HG03196 (cell line): ENCODE data around the gene CCDC83.
"Not testable (repeated sequence)": the region's sequence is repeated elsewhere in the genome, so short reads cannot be mapped to it uniquely, and the experiment has no call there.

Source experiments
- ATAC-seq: cut with Tn5 transposase; IDR thresholded peaks from one replicate; pipeline ENCODE4 v1.9.1; 2021; ENCODE audit not compliant: unreplicated experiment

Gene CCDC83

DNA sequence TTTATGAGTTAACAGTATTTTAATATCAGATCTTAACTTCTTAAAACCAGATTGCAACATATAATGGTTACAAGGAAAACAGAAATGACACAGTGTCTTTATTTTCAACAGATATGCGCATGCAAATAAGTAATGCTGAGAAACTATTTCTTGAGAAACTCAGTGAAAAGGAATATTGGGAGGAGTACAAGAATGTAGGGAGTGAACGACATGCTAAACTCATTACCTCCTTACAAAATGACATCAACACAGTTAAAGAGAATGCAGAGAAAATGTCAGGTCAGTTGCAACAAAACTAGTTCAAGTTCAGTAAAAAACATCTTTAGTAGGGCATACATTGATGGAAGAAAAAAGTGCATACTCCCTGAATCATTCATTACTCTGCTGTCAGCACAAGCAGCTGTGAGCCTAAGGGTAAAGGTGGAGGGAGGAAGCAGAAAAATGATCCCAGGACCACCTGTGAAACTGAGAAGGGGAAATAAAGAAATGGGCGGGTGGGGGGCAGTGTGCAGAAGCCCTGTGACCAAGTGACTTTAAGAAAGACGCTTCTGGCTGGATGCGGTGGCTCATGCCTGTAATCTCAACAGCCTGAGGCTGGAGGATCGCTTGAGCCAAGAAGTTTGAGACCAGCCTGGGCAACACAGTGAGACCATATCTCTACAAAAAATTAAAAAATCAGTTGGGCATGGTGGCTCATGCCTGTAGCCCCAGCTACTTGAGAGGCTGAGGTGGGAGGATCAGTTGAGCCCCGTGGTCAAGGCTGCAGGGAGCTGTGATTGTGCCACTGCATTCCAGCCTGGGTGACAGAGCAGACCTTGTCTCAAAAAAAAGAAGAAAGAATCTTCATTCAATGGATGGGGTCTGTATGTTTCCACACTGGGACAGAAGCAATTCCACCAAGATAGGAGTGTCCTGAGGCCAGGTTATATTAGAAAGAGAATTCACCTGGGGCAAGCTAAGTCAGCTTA, 31.2 kb downstream of the CCDC83 start:
- ATAC-seq: no peak

GRCh38 chr11:85889108-85889507, 33.9 kb downstream of the CCDC83 start:
- no peak for ATAC-seq

DNA sequence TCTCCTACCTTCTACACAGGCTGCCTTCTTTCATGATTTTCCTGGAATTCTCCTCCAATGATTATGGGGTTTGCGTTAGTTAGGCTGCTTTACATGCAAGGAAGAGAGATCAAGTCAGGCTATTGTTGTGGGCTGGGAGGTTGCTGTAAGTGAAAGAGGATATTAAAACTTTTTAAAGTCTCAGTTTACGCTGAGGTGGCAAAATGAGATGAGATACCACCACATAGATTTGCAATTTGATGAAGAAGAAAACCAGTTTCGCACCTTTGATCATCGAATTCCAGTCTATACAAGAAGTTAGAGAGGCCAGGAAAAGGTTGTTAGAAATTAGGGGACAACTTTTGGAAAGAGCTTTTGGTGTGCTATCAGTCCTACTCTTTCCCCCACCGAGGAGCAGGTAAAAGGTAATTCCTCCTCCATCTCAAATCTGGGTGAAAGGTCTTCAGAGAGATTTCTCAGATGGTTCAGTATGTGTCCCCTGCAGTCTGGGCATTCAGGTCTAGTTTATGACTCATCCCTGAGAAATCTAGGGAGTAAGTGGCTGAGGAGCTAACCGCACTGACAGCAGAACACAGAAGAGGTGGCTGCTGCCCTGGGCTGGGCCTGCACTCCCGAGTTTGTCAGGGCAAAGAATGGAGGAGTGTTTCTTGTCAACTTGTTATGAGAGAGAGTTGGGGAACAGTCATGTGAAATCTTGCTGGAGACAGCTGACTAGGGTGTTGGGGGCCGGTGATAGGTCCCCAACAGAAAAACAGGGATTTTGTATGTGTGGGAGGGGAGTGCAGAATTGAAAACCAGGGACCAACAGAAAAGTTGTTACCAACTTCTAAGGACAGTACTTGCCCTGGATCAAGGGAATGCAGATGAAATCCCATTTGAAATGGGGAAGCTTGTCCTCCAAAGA, 34.7 kb downstream of the CCDC83 start:
- no peak for ATAC-seq

GRCh38 chr11:85893395-85893794, 38.2 kb downstream of the CCDC83 start:
- no peak for ATAC-seq

GRCh38 chr11:85896876-85897275, 41.7 kb downstream of the CCDC83 start:
- ATAC-seq: no peak

DNA sequence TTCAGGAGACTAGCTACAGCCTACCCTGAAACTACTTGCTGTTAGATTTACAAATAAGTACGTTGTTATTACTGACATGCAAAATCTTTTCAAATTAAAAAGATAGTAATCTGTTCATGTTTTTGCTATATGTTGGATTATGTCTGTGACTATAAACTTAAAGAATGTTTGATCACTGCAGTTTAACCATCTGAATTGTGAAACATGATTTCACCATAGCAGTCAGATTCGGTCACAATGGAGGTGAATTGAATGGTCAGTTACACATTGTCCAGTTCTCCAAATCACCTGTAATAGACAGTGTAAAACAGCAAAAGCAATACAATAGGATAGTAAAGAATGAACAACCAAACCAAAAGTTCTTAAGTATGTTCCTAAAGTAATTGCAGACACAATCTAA, 43.3 kb downstream of the CCDC83 start:
- ATAC-seq: no peak

DNA sequence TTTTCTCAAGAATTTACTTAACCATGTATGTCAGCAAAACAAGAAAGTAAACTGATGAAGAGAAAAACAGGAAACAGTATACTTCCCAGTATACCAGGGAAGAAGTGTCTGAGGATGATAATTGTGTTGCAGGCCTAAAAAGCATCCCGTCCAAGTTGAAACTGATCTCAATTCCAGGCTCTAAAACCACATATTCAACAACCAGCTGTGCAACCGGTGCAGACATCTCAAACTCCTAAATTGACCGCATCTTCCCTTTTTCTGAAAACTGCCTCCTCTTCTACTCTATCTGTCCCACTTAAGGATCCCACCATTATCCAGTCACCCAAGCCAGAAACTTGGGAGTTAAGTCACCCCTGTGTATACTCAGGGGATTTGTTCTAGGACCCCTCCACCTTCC, 47.2 kb downstream of the CCDC83 start:
- ATAC-seq: no peak

DNA sequence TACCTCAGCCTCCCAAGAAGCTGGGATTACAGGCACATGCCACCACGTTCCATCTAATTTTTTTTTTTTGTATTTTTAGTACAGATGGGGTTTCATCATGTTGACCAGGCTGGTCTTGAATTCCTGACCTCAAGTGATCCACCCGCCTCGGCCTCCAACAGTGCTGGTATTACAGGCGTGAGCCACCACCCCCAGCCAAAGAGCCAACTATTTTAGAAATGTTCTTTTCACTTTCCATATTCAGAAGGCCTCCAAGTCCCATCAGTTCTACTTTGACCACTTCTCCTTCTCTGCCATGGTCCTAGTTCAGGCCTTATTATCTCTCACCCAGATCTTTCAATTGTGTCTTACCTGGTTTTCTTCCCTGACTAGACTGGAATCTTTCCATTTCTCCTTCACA, 48.2 kb downstream of the CCDC83 start:
- no peak for ATAC-seq

DNA sequence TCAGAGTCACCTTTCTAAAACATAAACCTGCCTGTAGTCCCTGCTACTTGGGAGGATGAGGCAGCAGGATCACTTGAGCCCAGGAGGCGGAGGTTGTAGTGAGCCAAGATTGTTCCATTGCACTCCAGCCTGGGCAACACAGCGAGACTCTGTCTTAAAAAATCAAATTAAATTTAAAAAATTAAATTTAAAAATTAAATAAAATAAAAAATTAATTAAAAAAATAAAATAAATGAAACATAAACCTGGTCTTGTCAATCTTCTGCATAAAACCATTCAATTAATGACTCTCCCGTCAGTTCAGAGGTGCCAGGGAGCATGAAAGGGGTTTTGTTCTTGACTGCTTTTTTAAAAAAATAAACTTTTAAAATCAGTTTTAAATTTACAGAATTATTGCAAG, 48.6 kb downstream of the CCDC83 start:
- ATAC-seq: no peak

DNA sequence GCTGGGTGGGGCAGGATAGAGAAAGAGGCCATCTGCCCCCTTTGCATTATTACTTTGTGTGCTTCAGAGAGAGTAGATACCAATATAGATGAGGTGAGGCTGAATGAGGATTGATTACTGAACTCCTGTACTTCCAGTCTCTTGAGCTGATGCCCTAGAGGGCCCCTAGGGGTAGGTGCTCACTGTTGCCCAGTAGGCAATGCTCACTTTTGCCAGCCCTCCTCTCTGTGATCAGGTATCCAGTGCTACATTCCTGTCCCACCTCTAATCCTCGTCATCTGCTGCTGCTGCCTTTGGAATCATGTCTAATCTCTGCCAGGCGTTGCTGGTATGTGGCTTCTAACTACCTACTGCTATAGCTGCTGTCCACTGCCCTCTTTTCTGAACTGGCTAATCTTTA, 57.2 kb downstream of the CCDC83 start:
- ATAC-seq: no peak

- ATAC-seq: no peak
Measured at GRCh38 chr11:85913513-85913912, 58.3 kb downstream of the CCDC83 start.

DNA sequence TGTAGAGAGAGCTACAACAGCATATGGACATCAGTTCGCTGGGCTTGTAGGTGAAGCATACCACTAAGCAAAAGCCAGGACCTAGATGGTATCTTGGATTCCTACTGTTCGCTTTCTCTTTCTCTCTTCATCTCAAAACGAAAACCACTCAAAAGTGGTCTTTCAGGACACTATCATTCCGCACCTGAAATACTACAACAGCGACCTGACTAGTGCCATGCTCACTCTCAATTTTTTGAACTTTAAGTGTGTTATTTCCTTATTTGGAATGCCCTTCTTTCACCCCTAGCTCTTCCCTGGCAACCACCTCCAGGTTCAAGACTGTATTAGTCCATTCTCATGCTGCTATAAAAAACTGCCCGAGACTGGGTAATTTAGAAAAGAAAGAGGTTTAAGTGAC, 59.2 kb downstream of the CCDC83 start:
- no peak for ATAC-seq

DNA sequence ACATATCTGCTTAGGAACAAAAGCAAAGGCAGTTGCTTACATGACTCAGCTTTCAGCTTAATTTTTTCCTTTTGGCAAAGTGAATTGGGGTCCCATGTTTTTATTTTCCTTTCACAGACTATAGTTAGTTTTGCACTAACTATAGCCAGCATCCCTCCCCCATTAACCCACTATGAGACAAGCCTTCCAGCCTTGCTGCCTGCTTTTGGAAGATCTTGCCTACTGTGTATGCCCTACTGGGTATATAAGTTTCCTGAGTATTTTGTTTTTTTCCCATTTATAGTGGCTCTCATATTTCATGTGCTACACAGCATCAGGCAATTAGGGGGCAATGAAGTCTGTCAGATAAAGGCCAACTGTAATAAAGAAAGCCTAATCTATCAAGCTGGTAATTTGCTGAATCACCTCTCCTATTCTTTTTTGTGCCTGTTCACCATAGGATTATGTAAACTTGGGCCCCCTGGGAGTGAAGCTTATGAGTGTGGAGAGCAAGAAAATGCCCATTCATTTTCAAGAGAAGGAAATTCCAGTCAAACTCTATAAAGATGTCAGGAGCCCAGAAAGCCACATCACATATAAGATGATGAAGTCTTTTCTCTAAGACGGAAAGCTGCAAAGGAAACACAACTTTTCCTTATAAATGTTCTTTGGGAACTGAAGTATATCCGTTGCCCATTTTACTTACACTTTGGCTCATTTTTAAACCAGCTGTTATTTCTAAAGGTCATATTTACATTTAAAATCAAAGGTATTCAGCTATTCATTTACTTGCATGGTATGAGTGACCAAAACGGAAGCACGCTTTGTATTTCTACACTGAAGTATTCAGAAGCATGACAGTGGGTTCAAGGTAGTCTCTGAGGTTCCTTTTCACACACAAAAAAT, 64.0 kb downstream of the CCDC83 start:
- ATAC-seq: no peak

- ATAC-seq: peak; percentile 84
Measured at GRCh38 chr11:85922367-85922766, 67.2 kb downstream of the CCDC83 start.

GRCh38 chr11:85923455-85923854, 68.3 kb downstream of the CCDC83 start:
- no peak for ATAC-seq

DNA sequence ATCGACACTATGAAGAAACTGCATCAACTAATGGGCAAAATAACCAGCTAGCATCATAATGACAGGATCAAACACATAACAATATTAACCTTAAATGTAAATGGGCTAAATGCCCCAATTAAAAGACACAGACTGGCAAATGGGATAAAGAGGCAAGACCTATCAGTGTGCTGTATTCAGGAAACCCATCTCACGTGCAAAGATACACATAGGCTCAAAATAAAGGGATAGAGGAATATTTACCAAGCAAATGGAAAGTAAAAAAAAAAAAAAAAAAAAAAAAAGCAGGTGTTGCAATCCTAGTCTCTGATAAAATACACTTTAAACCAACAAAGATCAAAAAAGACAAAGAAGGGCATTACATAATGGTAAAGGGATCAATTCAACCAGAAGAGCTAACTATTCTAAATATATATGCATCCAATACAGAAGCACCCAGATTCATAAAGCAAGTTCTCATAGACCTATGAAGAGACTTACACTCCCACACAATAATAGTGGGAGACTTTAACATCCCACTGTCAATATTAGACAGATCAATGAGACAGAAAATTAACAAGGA, 71.6 kb downstream of the CCDC83 start:
- ATAC-seq: not testable (repeated sequence)

- no peak for ATAC-seq
Measured at GRCh38 chr11:85930879-85931366, 75.7 kb downstream of the CCDC83 start.

DNA sequence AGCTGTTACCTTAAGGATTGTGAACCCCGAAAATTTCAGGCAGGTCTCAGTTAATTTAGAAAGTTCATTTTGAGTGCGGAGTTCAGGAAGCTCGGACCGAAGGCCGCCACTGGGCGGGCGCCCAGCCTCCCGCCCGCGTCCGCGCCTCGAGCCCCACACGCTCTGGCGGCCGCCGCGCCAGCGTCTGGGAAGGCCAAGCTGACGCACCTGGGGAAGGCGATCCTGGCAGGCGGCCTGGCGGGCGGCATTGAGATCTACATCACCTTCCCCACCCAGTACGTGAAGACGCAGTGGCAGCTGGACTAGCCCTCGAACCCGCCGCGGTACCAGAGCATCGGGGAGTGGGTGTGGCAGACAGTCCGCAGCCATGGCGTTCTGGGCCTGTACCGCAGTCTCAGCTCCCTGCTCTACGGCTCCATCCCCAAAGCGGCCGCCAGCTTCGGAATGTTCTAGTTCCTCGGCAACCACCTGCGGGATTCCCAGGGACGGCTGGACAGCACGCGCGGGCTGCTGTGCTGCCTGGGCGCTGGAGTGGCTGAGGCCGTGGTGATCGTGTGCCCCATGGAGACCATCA, 79.5 kb downstream of the CCDC83 start:
- no peak for ATAC-seq

- no peak for ATAC-seq
Measured at GRCh38 chr11:85935751-85936150, 80.6 kb downstream of the CCDC83 start.

- ATAC-seq: no peak
Measured at GRCh38 chr11:85937835-85938234, 82.7 kb downstream of the CCDC83 start.
